ENCODE data around the gene SUSD4. TPM values are rescaled to one million over a fixed set of nuclear protein-coding genes. Genes with fewer than 3 reads are reported as not detected.

The SUSD4 gene
- total and polyA plus RNA-seq, 2 of the 4 experiments (the other 2 are of a cell fraction) = 1.8 to 2.7 TPM

GRCh38 chr1:223363057-223363855 lies 720 bp downstream of the SUSD4 start:
- no peak overlapping the region for H2BK5ac ChIP-seq (ENCODE audit: low read depth, low read length, poor library complexity, severe bottlenecking)
- H3K27ac ChIP-seq (ENCODE audit: insufficient read depth, low read length) = no peak overlapping the region
- H2BK20ac ChIP-seq (ENCODE audit: low read depth, low read length) = no peak overlapping the region
- no peak overlapping the region for H3K18ac ChIP-seq (ENCODE audit: low read depth, low read length)
- no peak for TF ChIP-seq MXI1 (IDR thresholded peaks at IDR 0.05; ENCODE audit: borderline replicate concordance, low read depth, low read length)
- TF ChIP-seq CTCF (conservative IDR thresholded peaks at IDR 0.05; ENCODE audit: low read depth, low read length) = no peak
- TF ChIP-seq POLR2A (IDR thresholded peaks at IDR 0.05; ENCODE audit: low read depth, low read length) = no peak
- no peak for TF ChIP-seq RCOR1 (IDR thresholded peaks at IDR 0.05; ENCODE audit: insufficient replicate concordance, low read length)
- no TSS peak for BruUV-seq (replicated peaks)
- H4K5ac ChIP-seq (ENCODE audit: low read depth, low read length) = no peak overlapping the region
- no peak overlapping the region; the same call in 1 of the 2 replicates for H3K4me3 ChIP-seq (ENCODE audit: insufficient read depth, low read depth, low read length)
- H3K56ac ChIP-seq (ENCODE audit: extremely low read depth, insufficient read depth, low read length) = no peak overlapping the region
- peaks cover 3% of the 10 kb centered on the region; the same call in 1 of the 2 replicates for H3K4me1 ChIP-seq (ENCODE audit: control insufficient read depth, insufficient read depth, low read length)
- in situ Hi-C loops (cut with MboI; ENCODE audit: low sequenced_read_pairs) = no loop called here
- ChIA-PET CTCF (interaction anchor here (0.8 kb wide), 1 partner anchor 14 kb away, joined by 6 read pairs; no protein-coding TSS in a partner anchor), POLR2A (ENCODE audit: unreplicated experiment) (no interaction called here)
- H3K4me2 ChIP-seq (ENCODE audit: low read depth, low read length) = peak overlapping the region; percentile 77
- H3K27me3 ChIP-seq (ENCODE audit: control insufficient read depth, insufficient read depth, low read length) = peaks cover 60% of the 10 kb centered on the region
- no peak overlapping the region for H2BK120ac ChIP-seq (ENCODE audit: low read depth, low read length)
- H2BK15ac ChIP-seq (ENCODE audit: low read depth, low read length) = no peak overlapping the region
- H3K9me3 ChIP-seq (ENCODE audit: control insufficient read depth, insufficient read depth, low read length) = 0 out of 2 replicates have a peak, but pooled peaks cover 2% of the 10 kb centered on the region
- no peak overlapping the region for H3K23ac ChIP-seq (ENCODE audit: low read depth, low read length)
- no peaks in the 10 kb centered on the region for H3K36me3 ChIP-seq (ENCODE audit: control insufficient read depth, insufficient read depth, low read length)
- H4K91ac ChIP-seq (ENCODE audit: insufficient read depth, low read depth, low read length) = no peak overlapping the region
- no peaks in the 10 kb centered on the region for H4K20me1 ChIP-seq (ENCODE audit: insufficient read depth, low read length)
- peak overlapping the region; percentile 7 for H2AK9ac ChIP-seq (replicated peaks; ENCODE audit: low read depth, low read length, poor library complexity)
- peak; percentile 26 for DNase-seq
- no peak overlapping the region for H3K9ac ChIP-seq (ENCODE audit: low read depth, low read length)
- no peak overlapping the region for H3K4ac ChIP-seq (ENCODE audit: low read depth, low read length)
- H3K9me1 ChIP-seq (ENCODE audit: insufficient read depth, low read length) = no peaks in the 10 kb centered on the region
- intact Hi-C loops (cut with micrococcal nuclease) = no loop called here
- peak; percentile 55 for ATAC-seq (ENCODE audit: low read depth)
- dilution Hi-C loops (cut with HindIII; ENCODE audit: low sequenced_read_pairs, unreplicated experiment) = no loop called here
- no peak overlapping the region for H3K14ac ChIP-seq (replicated peaks; ENCODE audit: low read depth, low read length)
- H3K79me1 ChIP-seq (ENCODE audit: low read depth in 1 of 2, low read length in 2 of 2) = no peaks in the 10 kb centered on the region
- WGBS, 2 experiments (ENCODE audit: extremely low coverage in 2 of 2, insufficient read length in 1 of 2) = 0% methylated on average over 3 of the region's 44 CpGs; no CpG with 5 or more reads in 1 of the 2 experiments
- no peak overlapping the region for H2AK5ac ChIP-seq (ENCODE audit: low read depth, low read length)
- H4K8ac ChIP-seq (ENCODE audit: low read depth in 2 of 2, low read length in 2 of 2) = no peak overlapping the region
- peak overlapping the region; percentile 56 for H2AFZ ChIP-seq (replicated peaks; ENCODE audit: low read length, poor library complexity)
